Thyroid gland (tissue), 4 donors: ENCODE measurements around the gene GSG1L.

ENCODE experiments used
- CTCF ChIP-seq, 6 experiments: fragments of 200-600 bp in 3 of 6; fragments of 450-650 bp in 3 of 6; sonication (generic) in 3 of 6; IDR thresholded peaks; one replicate each; pipeline ENCODE4 v1.5.1; 2016 to 2019; ENCODE audit warnings: antibody characterized with exemption in 6 of 6, mild to moderate bottlenecking in 2 of 6, inconsistent platforms in 1 of 6, moderate library complexity in 1 of 6
- POLR2A ChIP-seq, 2 donors: fragments of 450-650 bp; IDR thresholded peaks; one replicate each; pipeline ENCODE4 v1.6.1; 2017; ENCODE audit warnings: antibody characterized with exemption in 2 of 2, mild to moderate bottlenecking in 2 of 2, moderate library complexity in 1 of 2

GRCh38 chr16:27966756-27967155, 96.8 kb downstream of the GSG1L start:
- TF ChIP-seq CTCF (IDR thresholded peaks at IDR 0.05) (no peak), POLR2A (IDR thresholded peaks at IDR 0.05) (no peak)
